GM12892 (cell line): ENCODE results near the gene GPC2.

Experiments
- POLR2A ChIP-seq: IDR thresholded peaks from 2 replicates; pipeline ENCODE4 v1.6.1; 2011; ENCODE audit warnings: low read depth, low read length, control low read depth
- POLR2AphosphoS5 ChIP-seq: IDR thresholded peaks from 2 replicates; pipeline ENCODE4 v1.6.1; 2011; ENCODE audit warnings: low read depth, low read length, control low read depth
- TAF1 ChIP-seq: IDR thresholded peaks from 2 replicates; pipeline ENCODE4 v1.6.1; 2011; ENCODE audit warnings: low read depth, mild to moderate bottlenecking, control low read depth, low read length, borderline replicate concordance

DNA sequence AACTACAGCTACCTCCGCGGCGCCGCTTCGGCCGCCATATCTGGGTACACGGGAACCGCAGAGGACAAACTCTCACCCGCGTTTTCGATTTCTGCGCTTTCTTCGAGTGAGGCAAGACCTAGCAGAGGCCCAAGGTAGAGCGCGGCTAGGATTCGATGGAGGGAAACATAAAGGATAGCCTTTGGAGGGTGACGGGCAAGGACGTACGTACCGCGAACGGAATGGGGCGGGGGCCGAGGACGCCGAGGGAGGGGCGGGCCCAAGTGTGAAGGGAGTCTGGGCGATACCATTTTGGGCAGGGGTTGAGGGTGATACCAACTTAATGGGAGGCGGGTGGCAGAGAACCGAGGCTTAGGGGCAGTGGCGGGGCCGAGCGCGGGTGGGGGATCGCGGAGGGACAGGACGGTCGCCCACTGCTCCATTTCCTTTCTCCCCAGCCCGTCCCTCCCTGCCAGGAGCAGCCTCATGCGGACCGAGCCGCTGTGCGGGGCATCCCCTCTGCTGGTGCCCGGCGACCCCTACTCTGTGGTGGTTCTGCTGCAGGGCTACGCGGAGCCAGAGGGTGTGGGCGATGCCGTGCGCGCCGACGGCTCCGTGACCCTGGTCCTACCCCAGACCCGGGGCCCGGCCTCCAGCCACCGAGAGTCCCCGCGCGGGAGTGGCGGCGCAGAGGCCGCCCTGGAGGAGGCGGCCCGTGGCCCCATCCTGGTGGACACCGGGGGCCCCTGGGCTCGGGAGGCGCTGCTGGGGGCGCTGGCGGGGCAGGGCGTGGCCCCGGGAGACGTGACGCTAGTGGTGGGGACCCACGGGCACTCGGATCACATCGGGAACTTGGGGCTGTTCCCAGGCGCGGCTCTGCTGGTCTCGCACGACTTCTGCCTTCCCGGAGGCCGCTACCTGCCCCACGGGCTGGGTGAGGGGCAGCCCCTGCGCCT lies 50.0 kb downstream of the GPC2 start, which contains the start of gene MBLAC1:
- TF ChIP-seq POLR2AphosphoS5 (peak; percentile 83), POLR2A (peak; percentile 89), TAF1 (no peak; the same call in 1 of the 2 replicates)
